ENCODE data around the gene USP2. TPM values are rescaled to one million over a fixed set of nuclear protein-coding genes. Genes with fewer than 3 reads are reported as not detected.

The USP2 gene
- total RNA-seq, 1 experiment from 2014 or later, result 15.4 TPM

DNA sequence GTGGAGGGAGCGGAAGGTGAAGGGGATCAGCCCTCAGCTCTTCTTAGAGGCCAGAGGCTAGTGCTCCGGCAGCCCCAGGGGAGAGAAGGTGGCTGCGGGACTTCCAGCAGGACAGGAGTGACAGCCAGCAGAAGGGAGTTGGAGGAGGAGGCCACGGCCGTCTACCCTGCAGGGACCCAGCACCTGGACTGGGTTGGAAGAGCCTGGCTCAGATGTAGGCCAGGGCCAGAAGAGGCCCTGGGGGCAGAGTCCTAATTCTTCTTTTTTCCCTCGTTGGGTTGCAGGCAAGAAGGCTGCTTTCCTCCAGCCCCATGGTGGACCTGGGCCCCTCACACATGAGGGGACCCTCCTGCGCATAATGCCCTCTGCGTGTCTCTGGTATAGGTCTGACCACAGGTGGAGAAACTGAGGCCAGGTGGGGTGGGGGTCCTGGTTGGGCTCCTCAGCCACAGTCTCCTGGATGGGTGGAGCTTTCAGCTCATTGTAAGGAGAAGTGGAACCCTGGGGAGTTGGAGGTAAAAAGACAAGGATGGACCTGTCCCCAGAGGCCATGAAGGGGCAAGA lies 62.3 kb downstream of the USP2 start:
- no peak overlapping the region for H2AFZ ChIP-seq (ENCODE audit: low read length)

DNA sequence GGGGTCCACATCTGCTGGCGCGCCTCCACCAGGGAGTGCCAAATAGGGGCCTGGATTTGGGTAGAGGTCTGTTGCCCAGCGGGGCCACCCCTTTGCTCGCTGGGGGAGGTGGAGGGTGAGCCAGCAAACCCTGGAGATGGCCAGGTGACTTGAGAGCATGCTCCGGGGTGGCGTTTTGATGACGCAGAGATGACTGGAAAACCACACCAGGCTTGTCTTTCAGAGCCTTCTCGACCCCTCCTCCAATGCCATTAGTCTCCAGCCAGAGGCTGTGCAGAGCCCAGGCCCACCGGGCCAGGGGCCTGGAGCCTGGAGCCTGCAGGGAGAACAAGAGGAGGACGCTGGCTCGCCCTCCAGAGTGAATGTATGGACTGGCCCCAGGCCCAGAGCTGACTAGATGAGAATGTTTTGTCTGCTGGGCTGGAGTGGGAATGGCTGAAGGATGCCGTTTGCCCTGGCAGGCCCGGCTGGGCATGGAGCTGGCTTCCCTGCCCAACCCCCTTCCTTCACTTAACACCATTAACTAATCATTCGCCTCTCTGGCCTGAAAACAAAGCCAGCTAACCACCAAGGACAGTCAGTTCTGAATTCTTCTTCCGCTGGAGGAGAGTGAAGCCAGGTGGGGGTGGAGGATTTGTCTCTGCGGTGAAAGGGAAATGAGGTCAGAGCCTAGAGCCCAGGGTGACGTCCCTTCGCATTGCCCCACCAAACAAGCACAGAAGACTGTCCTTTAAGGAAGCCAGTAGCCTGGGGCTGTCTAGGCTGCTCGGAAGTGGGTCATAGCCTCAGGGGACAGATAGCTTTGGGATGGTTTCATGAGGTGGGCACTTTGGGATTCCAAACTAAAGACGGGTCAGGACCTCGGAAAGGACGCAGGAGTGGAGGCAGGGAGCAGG lies 63.0 kb downstream of the USP2 start:
- H3K4me2 ChIP-seq (ENCODE audit: low read depth, low read length, poor library complexity, severe bottlenecking), result no peak overlapping the region
- no peaks in the 10 kb centered on the region for H3K79me2 ChIP-seq (ENCODE audit: low read length)
- H3K9me2 ChIP-seq (replicated peaks; ENCODE audit: insufficient read depth, low read length), result no peaks in the 10 kb centered on the region
- H2AFZ ChIP-seq (ENCODE audit: low read length), result no peak overlapping the region
- no peaks in the 10 kb centered on the region for H4K20me1 ChIP-seq (ENCODE audit: insufficient read depth, low read depth, low read length)
- peaks cover 65% of the 10 kb centered on the region for H3K4me1 ChIP-seq (ENCODE audit: low read length)
- no peaks in the 10 kb centered on the region for H3K9me3 ChIP-seq (ENCODE audit: low read length)
- peak; percentile 65 for DNase-seq
- no peaks in the 10 kb centered on the region for H3K36me3 ChIP-seq (ENCODE audit: insufficient read depth, low read length)
- no peak overlapping the region for H3K4me3 ChIP-seq (ENCODE audit: low read length)
- no peak overlapping the region for H3K27ac ChIP-seq (ENCODE audit: low read length)
- H3K27me3 ChIP-seq (ENCODE audit: low read length), result no peaks in the 10 kb centered on the region
- H3K9ac ChIP-seq (ENCODE audit: low read length), result no peak overlapping the region

More for the DNA sequence above, 62.3 kb downstream of the USP2 start:
- no peak overlapping the region for H3K27ac ChIP-seq (ENCODE audit: low read length)
- no peaks in the 10 kb centered on the region for H3K36me3 ChIP-seq (ENCODE audit: insufficient read depth, low read length)
- H3K4me2 ChIP-seq (ENCODE audit: low read depth, low read length, poor library complexity, severe bottlenecking), result no peak overlapping the region
- H3K9me2 ChIP-seq (replicated peaks; ENCODE audit: insufficient read depth, low read length), result no peaks in the 10 kb centered on the region
- H4K20me1 ChIP-seq (ENCODE audit: insufficient read depth, low read depth, low read length), result no peaks in the 10 kb centered on the region
- H3K4me1 ChIP-seq (ENCODE audit: low read length), result peaks cover 71% of the 10 kb centered on the region
- no peak for DNase-seq
- H3K9me3 ChIP-seq (ENCODE audit: low read length), result no peaks in the 10 kb centered on the region
- no peaks in the 10 kb centered on the region for H3K79me2 ChIP-seq (ENCODE audit: low read length)
- H3K9ac ChIP-seq (ENCODE audit: low read length), result no peak overlapping the region
- no peaks in the 10 kb centered on the region for H3K27me3 ChIP-seq (ENCODE audit: low read length)
- no peak overlapping the region for H3K4me3 ChIP-seq (ENCODE audit: low read length)

DNA sequence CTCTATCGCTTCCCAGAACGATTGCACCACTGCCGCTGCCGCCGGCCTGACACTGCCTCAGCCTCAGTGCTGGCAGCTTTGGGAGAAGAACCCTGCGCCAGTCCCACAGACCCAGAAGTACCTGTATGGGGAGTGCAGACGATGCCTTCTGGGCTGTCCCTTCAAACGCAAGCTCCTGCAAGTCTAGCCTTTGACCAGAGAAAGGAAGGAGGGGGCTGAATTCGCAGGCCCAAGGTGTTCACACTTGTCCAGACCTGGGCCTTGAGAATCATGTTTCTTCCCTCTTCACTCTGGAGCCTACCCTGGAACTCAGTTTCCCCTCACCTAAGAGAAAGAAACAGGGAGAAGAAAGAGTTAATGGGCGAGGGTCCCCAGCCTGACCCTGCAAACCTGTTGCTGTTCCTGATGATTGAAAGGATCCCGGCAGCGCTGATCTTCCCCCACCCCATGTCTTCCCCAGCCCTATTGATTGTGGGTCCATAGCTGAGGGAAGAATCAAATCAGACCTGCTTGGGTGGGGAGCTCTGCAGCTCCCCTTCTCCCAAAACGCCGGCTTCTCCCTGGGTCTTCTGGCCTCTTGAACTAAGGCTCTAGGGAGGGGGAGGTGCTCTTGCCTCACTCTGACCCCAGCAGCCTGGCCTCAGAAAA lies 63.8 kb downstream of the USP2 start:
- H3K9ac ChIP-seq (ENCODE audit: low read length), result no peak overlapping the region
- no peaks in the 10 kb centered on the region for H4K20me1 ChIP-seq (ENCODE audit: insufficient read depth, low read depth, low read length)
- H3K79me2 ChIP-seq (ENCODE audit: low read length), result no peaks in the 10 kb centered on the region
- H3K4me3 ChIP-seq (ENCODE audit: low read length), result no peak overlapping the region; the same call in 1 of the 2 replicates
- H3K27ac ChIP-seq (ENCODE audit: low read length), result no peak overlapping the region
- H3K4me2 ChIP-seq (ENCODE audit: low read depth, low read length, poor library complexity, severe bottlenecking), result no peak overlapping the region
- H3K9me2 ChIP-seq (replicated peaks; ENCODE audit: insufficient read depth, low read length), result no peaks in the 10 kb centered on the region
- no peak overlapping the region for H2AFZ ChIP-seq (ENCODE audit: low read length)
- peaks cover 65% of the 10 kb centered on the region for H3K4me1 ChIP-seq (ENCODE audit: low read length)
- no peaks in the 10 kb centered on the region for H3K27me3 ChIP-seq (ENCODE audit: low read length)
- H3K36me3 ChIP-seq (ENCODE audit: insufficient read depth, low read length), result no peaks in the 10 kb centered on the region
- no peaks in the 10 kb centered on the region for H3K9me3 ChIP-seq (ENCODE audit: low read length)
- no peak for DNase-seq

DNA sequence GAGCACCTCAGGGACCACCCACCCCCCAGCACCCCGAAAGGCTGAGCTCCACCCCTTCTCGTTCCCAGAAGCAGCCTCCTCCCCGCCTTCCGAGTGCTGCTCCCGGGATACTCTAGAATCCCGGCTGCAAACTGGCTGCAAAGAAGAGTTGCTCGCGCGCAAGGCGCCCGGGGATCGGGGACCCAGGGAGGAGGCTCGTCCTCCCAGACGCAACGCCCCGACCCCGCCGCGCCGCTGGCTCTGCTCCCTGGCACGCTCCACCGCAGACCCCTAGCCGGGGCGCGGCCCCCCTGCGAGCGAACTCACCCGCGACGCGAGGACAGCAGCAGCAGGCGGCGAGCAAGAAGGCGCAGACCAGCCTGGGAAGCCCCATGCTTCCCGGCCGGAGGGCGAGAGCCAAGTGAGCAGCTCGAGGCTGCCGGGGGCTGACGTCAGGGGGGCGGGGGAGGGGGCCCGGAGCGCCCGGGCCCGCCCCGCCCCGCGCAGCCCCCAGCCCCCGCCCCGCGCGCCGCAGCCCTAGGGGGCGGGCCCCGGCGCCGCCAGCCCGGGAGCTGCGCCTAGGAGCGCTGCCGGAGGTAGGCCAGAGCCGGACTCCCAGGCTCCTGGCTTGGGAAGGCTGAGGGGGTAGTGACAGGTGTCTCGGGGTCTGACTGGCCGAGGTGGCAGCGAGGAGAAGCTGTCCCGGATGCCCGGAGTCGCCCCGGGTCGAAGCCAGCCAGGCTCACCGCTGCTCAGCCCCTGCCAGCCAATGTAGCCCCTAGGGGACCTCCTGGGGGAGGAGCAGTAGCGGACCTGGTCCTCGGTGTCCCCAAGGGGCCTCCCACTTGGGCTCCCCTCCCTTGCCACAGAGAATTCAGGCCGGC lies 64.5 kb downstream of the USP2 start, which contains the start of gene MCAM:
Gene MCAM, minus strand, starts transcription at position 402 of the 863 bp plus-strand sequence. Its CDS starts 29 bp downstream, at position 373.
- Histone ChIP-seq H3K4me1 (ENCODE audit: low read length) (peaks cover 59% of the 10 kb centered on the region), H3K9me3 (ENCODE audit: low read length) (no peaks in the 10 kb centered on the region), H3K4me3 (ENCODE audit: low read length) (peak within 1 kb of the TSS; percentile 65), H3K27me3 (ENCODE audit: low read length) (no peaks in the 10 kb centered on the region), H3K79me2 (ENCODE audit: low read length) (no peaks in the 10 kb centered on the region), H3K9me2 (replicated peaks; ENCODE audit: insufficient read depth, low read length) (no peaks in the 10 kb centered on the region), H2AFZ (ENCODE audit: low read length) (no peak within 1 kb of the TSS; the same call in 1 of the 2 replicates), H3K36me3 (ENCODE audit: insufficient read depth, low read length) (no peaks in the 10 kb centered on the region), H3K27ac (ENCODE audit: low read length) (no peak within 1 kb of the TSS), H4K20me1 (ENCODE audit: insufficient read depth, low read depth, low read length) (no peaks in the 10 kb centered on the region), H3K4me2 (ENCODE audit: low read depth, low read length, poor library complexity, severe bottlenecking) (peak within 1 kb of the TSS; percentile 78), H3K9ac (ENCODE audit: low read length) (peak within 1 kb of the TSS; percentile 54)
- peak; percentile 41 for DNase-seq

DNA sequence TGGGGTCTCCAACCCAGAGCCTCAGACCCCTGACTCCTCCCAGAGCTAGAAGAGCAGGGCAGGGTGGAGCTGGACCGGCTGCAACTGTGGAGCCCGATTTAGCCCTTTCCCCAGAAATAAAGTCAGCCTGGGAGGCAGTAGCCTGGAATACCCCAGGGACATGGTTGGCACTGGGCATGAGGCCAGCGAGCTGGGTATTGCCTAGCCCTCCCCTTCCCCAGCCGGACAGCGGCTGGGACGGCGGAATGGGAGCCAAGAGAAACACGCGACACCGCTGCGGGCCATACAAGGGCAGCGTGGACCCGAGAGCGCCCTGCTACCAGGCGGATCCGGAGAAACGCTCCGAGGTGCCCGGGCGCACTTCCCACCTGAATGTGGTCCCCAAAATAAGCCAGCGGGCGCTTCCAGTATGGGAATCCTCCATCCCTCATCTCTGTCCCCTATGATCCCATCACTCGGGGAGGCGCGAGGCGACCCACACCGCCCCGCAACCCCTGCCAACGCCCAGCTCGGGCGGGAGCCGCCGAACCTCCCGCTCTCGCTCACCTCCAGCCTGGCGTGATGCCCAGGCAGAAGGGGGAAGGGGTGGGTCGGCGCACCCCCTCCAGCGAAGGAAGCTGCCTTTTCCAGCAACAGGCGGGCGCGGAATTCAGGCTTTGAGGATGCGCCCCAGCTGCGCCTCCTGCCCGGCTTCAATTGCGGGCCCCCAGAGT lies 65.3 kb downstream of the USP2 start:
- Histone ChIP-seq H3K4me3 (ENCODE audit: low read length) (peak overlapping the region; percentile 65), H3K4me2 (ENCODE audit: low read depth, low read length, poor library complexity, severe bottlenecking) (peak overlapping the region; percentile 78), H3K36me3 (ENCODE audit: insufficient read depth, low read length) (no peaks in the 10 kb centered on the region), H3K9me2 (replicated peaks; ENCODE audit: insufficient read depth, low read length) (no peaks in the 10 kb centered on the region), H3K9me3 (ENCODE audit: low read length) (no peaks in the 10 kb centered on the region), H3K9ac (ENCODE audit: low read length) (peak overlapping the region; percentile 54), H4K20me1 (ENCODE audit: insufficient read depth, low read depth, low read length) (no peaks in the 10 kb centered on the region), H3K4me1 (ENCODE audit: low read length) (peaks cover 51% of the 10 kb centered on the region), H3K27ac (ENCODE audit: low read length) (no peak overlapping the region), H3K27me3 (ENCODE audit: low read length) (no peaks in the 10 kb centered on the region), H3K79me2 (ENCODE audit: low read length) (no peaks in the 10 kb centered on the region), H2AFZ (ENCODE audit: low read length) (no peak overlapping the region; the same call in 1 of the 2 replicates)
- DNase-seq, result peak; percentile 41

DNA sequence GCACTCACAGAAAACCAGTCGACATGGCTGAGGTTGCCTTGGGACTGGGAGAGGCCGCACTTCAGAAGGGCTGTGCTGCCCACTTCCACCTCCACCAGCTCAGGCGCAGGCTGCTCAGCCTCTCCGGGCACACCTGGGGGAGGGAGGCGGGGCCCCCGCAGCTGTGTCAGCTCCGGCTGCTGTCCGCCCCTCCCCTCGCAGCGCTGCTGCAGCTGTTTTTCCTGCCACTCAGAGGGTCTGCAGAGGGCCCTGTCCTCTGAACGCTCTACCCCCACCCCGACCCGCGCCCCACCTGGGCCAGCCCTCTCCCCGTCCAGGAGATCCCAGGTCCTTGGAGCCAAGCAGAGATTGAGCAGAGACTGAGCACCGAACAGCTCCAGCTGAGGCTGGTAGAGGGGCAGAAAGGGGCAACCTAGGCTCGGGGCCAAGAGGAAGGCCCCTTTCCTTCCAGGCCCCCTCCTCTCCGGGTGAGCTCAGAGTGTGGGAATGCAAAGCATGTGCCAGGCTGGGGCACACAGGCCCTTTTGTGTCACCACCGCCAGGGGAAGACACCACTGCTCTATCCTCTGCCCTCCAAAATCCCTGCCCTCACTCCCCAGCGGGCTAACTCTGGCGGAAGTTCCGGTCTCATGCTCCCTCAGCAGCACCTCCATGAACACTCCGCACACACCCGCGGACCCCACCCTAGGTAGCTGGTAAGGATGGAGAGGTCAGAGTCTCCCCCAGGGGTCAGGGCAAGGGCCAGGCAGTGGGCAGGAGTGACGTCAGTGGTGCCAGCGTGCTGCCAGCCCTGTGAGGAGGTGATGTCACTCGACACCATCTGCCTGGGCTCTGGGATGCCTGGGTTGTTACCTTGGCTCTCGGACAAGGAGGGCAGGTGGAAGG lies 66.1 kb downstream of the USP2 start:
- no peak overlapping the region; the same call in 1 of the 2 replicates for H2AFZ ChIP-seq (ENCODE audit: low read length)
- H3K27ac ChIP-seq (ENCODE audit: low read length), result no peak overlapping the region
- H3K4me1 ChIP-seq (ENCODE audit: low read length), result peaks cover 43% of the 10 kb centered on the region
- no peaks in the 10 kb centered on the region for H3K79me2 ChIP-seq (ENCODE audit: low read length)
- peak overlapping the region; percentile 54 for H3K9ac ChIP-seq (ENCODE audit: low read length)
- DNase-seq, result peak; percentile 71
- no peaks in the 10 kb centered on the region for H4K20me1 ChIP-seq (ENCODE audit: insufficient read depth, low read depth, low read length)
- H3K9me2 ChIP-seq (replicated peaks; ENCODE audit: insufficient read depth, low read length), result no peaks in the 10 kb centered on the region
- H3K27me3 ChIP-seq (ENCODE audit: low read length), result no peaks in the 10 kb centered on the region
- peak overlapping the region; percentile 78 for H3K4me2 ChIP-seq (ENCODE audit: low read depth, low read length, poor library complexity, severe bottlenecking)
- peak overlapping the region; percentile 65 for H3K4me3 ChIP-seq (ENCODE audit: low read length)
- H3K36me3 ChIP-seq (ENCODE audit: insufficient read depth, low read length), result no peaks in the 10 kb centered on the region
- no peaks in the 10 kb centered on the region for H3K9me3 ChIP-seq (ENCODE audit: low read length)

DNA sequence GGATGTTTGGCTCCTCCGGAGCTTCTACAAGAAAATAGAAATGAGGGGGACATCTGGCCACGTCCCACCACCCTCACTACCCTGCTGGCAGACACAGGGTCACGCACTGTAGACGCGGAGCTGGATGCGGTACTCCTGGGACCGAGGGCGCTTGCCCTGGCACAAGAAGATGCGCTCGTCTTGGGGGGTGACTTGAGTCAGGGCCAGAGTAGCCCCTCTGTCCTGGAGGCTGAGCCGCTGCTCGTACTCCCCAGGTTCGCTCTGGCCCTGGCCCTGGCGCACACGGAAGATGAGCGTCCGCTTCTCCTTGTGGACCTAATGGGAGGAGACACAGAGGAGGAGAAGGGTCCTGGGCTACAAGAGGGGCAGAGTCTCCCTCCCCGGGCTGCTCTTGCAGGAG lies 66.8 kb downstream of the USP2 start:
- H3K9me3 ChIP-seq (ENCODE audit: low read length), result no peaks in the 10 kb centered on the region
- no peak overlapping the region for H3K27ac ChIP-seq (ENCODE audit: low read length)
- DNase-seq, result no peak
- H2AFZ ChIP-seq (ENCODE audit: low read length), result no peak overlapping the region
- H3K27me3 ChIP-seq (ENCODE audit: low read length), result no peaks in the 10 kb centered on the region
- no peak overlapping the region for H3K9ac ChIP-seq (ENCODE audit: low read length)
- H3K4me1 ChIP-seq (ENCODE audit: low read length), result peaks cover 40% of the 10 kb centered on the region
- no peaks in the 10 kb centered on the region for H4K20me1 ChIP-seq (ENCODE audit: insufficient read depth, low read depth, low read length)
- no peaks in the 10 kb centered on the region for H3K9me2 ChIP-seq (replicated peaks; ENCODE audit: insufficient read depth, low read length)
- no peaks in the 10 kb centered on the region for H3K79me2 ChIP-seq (ENCODE audit: low read length)
- H3K4me3 ChIP-seq (ENCODE audit: low read length), result no peak overlapping the region
- peak overlapping the region; percentile 78 for H3K4me2 ChIP-seq (ENCODE audit: low read depth, low read length, poor library complexity, severe bottlenecking)
- no peaks in the 10 kb centered on the region for H3K36me3 ChIP-seq (ENCODE audit: insufficient read depth, low read length)

All from Karpas-422 (cell line).